Lower lobe of right lung (tissue), 2 donors: ENCODE measurements around the gene CHRNA7. TPM values are rescaled to one million over a fixed set of nuclear protein-coding genes. Genes with fewer than 3 reads are reported as not detected.
A peak's percentile ranks its signal among the peaks of the same experiment; 100 is the strongest.
"Not testable (repeated sequence)": the region's sequence is repeated elsewhere in the genome, so short reads cannot be mapped to it uniquely, and the experiment has no call there.

ENCODE experiments used
- ATAC-seq, 2 donors: fragments of 200-7000 bp; cut with Tn5 transposase; one replicate each; pipeline ENCODE4 v1.9.1; 2020 to 2022; ENCODE audit warnings: mild to moderate bottlenecking in 2 of 2, moderate library complexity in 2 of 2
- DNase-seq: peaks from one replicate; pipeline ENCODE4 v3.0.0-alpha.2; 2020
- H3K27ac ChIP-seq: fragments of 200-600 bp; one replicate; pipeline ENCODE4 v1.8.0; 2022
- H3K27me3 ChIP-seq: fragments of 200-600 bp; one replicate; pipeline ENCODE4 v1.8.0; 2022; ENCODE audit warnings: low read depth
- H3K36me3 ChIP-seq: fragments of 200-600 bp; one replicate; pipeline ENCODE4 v1.8.0; 2022; ENCODE audit warnings: mild to moderate bottlenecking
- H3K4me1 ChIP-seq: fragments of 200-600 bp; one replicate; pipeline ENCODE4 v1.8.0; 2022
- H3K4me3 ChIP-seq: fragments of 200-600 bp; one replicate; pipeline ENCODE4 v1.8.0; 2022; ENCODE audit warnings: mild to moderate bottlenecking
- H3K9me3 ChIP-seq: fragments of 200-600 bp; one replicate; pipeline ENCODE4 v1.8.0; 2022
- intact Hi-C: fragments of 100-400 bp; cut with DNase I; formaldehyde crosslinking; loops from one replicate; pipeline ENCODE4 v1.11.0; 2022
- total RNA-seq: library from RNA; stranded (reverse); fragmentation: NEBNext Ultra II Directional; extraction: Animal tissue kit (Norgen Biotek cat#: 25700); gene quantifications from one replicate; pipeline ENCODE4 v1.2.1, GENCODE V29; 2021
- TF ChIP-seq, protein P1 (sequence below): fragments of 200-600 bp; IDR thresholded peaks from one replicate; pipeline ENCODE4 v1.8.0; 2022; ENCODE audit warnings: antibody characterized with exemption, mild to moderate bottlenecking
- donor health status: DM: no; HTN: yes; CAD: no; lungs with severe emphysema.

CHRNA7 gene
- total RNA-seq, 1 donor from 2014 or later: 0.92 TPM

- no peak for ATAC-seq
- Histone ChIP-seq H3K4me3 (no peak overlapping the region), H3K9me3 (no peaks in the 10 kb centered on the region), H3K36me3 (no peaks in the 10 kb centered on the region), H3K4me1 (no peaks in the 10 kb centered on the region), H3K27ac (no peak overlapping the region), H3K27me3 (no peaks in the 10 kb centered on the region)
- DNase-seq: no peak
- intact Hi-C loops: no loop called here
- TF ChIP-seq, protein P1, sequence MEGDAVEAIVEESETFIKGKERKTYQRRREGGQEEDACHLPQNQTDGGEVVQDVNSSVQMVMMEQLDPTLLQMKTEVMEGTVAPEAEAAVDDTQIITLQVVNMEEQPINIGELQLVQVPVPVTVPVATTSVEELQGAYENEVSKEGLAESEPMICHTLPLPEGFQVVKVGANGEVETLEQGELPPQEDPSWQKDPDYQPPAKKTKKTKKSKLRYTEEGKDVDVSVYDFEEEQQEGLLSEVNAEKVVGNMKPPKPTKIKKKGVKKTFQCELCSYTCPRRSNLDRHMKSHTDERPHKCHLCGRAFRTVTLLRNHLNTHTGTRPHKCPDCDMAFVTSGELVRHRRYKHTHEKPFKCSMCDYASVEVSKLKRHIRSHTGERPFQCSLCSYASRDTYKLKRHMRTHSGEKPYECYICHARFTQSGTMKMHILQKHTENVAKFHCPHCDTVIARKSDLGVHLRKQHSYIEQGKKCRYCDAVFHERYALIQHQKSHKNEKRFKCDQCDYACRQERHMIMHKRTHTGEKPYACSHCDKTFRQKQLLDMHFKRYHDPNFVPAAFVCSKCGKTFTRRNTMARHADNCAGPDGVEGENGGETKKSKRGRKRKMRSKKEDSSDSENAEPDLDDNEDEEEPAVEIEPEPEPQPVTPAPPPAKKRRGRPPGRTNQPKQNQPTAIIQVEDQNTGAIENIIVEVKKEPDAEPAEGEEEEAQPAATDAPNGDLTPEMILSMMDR: no peak
Observed at GRCh38 chr15:32148833-32149555, 118.7 kb downstream of the CHRNA7 start.

- Histone ChIP-seq H3K36me3 (no peaks in the 10 kb centered on the region), H3K9me3 (no peaks in the 10 kb centered on the region), H3K27me3 (no peaks in the 10 kb centered on the region), H3K4me1 (no peaks in the 10 kb centered on the region), H3K27ac (no peak overlapping the region), H3K4me3 (no peak overlapping the region)
- no peak for ATAC-seq
- TF ChIP-seq, protein P1: no peak
- intact Hi-C loops: no loop called here
- DNase-seq: no peak
Observed at GRCh38 chr15:32152574-32152973, 122.3 kb downstream of the CHRNA7 start.

- H3K27ac ChIP-seq, intact Hi-C loops, H3K4me1 ChIP-seq, H3K9me3 ChIP-seq, H3K4me3 ChIP-seq, H3K27me3 ChIP-seq, H3K36me3 ChIP-seq, ATAC-seq, DNase-seq: not testable (repeated sequence)
Observed at GRCh38 chr15:32153868-32154623, 123.7 kb downstream of the CHRNA7 start.

- H3K36me3 ChIP-seq, H3K27ac ChIP-seq, H3K4me1 ChIP-seq, ATAC-seq, DNase-seq, H3K4me3 ChIP-seq, H3K27me3 ChIP-seq, H3K9me3 ChIP-seq, intact Hi-C loops: not testable (repeated sequence)
Observed at GRCh38 chr15:32162143-32162542, 131.8 kb downstream of the CHRNA7 start.

- H3K27ac ChIP-seq, H3K4me1 ChIP-seq, H3K27me3 ChIP-seq, H3K4me3 ChIP-seq, intact Hi-C loops, H3K9me3 ChIP-seq, ATAC-seq, H3K36me3 ChIP-seq, DNase-seq: not testable (repeated sequence)
Observed at GRCh38 chr15:32164065-32164464, 133.8 kb downstream of the CHRNA7 start.

DNA sequence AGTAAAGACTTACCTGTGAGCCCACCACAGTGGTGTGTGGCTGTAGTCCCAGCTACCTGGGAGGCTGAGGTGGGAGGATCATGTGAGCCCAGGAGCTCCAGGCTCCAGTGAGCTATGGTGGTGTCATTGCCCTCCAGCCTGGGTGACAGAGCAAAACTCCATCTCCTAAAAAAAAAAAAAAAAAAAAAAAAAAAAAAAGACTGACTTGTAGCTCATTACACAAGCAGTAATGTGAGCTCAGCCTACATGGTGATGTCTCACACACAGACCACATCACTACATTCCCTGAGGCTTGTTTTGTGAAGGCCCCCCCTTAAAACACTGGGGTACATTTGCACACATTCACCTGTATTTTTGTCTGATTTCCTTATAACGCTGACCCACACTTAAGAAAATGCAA lies 134.4 kb downstream of the CHRNA7 start:
- H3K9me3 ChIP-seq, H3K27ac ChIP-seq, H3K4me1 ChIP-seq, H3K36me3 ChIP-seq, DNase-seq, intact Hi-C loops, H3K27me3 ChIP-seq, H3K4me3 ChIP-seq, ATAC-seq: not testable (repeated sequence)

DNA sequence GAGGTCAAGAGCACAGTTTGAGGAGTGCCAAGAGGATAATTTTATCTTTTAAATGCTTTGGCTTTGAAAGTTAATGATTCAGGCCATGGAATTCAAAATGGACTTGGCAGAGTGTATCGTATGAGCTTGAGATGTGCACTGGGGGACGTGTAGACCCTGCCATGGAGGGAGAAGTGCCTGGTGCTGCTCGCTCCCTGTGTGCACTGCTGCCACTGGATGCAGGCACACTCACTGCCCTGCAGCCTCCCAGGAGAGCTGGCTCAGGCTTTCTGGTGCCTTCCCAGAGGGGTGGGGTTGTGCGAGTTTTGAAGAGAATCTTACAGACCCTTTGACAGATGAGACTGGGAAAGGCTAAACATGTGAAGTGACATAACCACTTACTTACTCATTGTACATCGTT lies 135.5 kb downstream of the CHRNA7 start:
- H3K36me3 ChIP-seq, DNase-seq, H3K4me1 ChIP-seq, H3K27me3 ChIP-seq, intact Hi-C loops, H3K27ac ChIP-seq, H3K9me3 ChIP-seq, H3K4me3 ChIP-seq: not testable (repeated sequence)
- peak; percentile 24 to 40 for ATAC-seq

- ATAC-seq, H3K9me3 ChIP-seq, H3K36me3 ChIP-seq, H3K4me3 ChIP-seq, intact Hi-C loops, H3K27ac ChIP-seq, DNase-seq, H3K4me1 ChIP-seq, H3K27me3 ChIP-seq: not testable (repeated sequence)
Observed at GRCh38 chr15:32166270-32166669, 136.0 kb downstream of the CHRNA7 start.

DNA sequence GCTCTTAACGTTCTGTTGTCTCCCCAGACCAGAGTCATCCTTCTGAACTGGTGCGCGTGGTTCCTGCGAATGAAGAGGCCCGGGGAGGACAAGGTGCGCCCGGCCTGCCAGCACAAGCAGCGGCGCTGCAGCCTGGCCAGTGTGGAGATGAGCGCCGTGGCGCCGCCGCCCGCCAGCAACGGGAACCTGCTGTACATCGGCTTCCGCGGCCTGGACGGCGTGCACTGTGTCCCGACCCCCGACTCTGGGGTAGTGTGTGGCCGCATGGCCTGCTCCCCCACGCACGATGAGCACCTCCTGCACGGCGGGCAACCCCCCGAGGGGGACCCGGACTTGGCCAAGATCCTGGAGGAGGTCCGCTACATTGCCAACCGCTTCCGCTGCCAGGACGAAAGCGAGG lies 137.6 kb downstream of the CHRNA7 start:
- H3K36me3 ChIP-seq, intact Hi-C loops, H3K9me3 ChIP-seq, H3K27ac ChIP-seq, H3K27me3 ChIP-seq, DNase-seq, H3K4me3 ChIP-seq, H3K4me1 ChIP-seq: not testable (repeated sequence)
- peak; percentile 21 to 54 for ATAC-seq

GRCh38 chr15:32180579-32180978 lies 150.3 kb downstream of the CHRNA7 start:
- H3K36me3 ChIP-seq, ATAC-seq, H3K4me1 ChIP-seq, DNase-seq, H3K4me3 ChIP-seq, H3K9me3 ChIP-seq, H3K27ac ChIP-seq, intact Hi-C loops, H3K27me3 ChIP-seq: not testable (repeated sequence)

- DNase-seq, ATAC-seq, intact Hi-C loops: not testable (repeated sequence)
Observed at GRCh38 chr15:32193780-32194179, 163.5 kb downstream of the CHRNA7 start.

GRCh38 chr15:32196206-32196605 lies 165.9 kb downstream of the CHRNA7 start:
- intact Hi-C loops, H3K4me1 ChIP-seq: not testable (repeated sequence)

More at GRCh38 chr15:32193780-32194179, 163.5 kb downstream of the CHRNA7 start:
- not testable (repeated sequence) for H3K36me3 ChIP-seq, H3K4me1 ChIP-seq, H3K9me3 ChIP-seq, H3K27ac ChIP-seq, H3K27me3 ChIP-seq, H3K4me3 ChIP-seq

More at GRCh38 chr15:32196206-32196605, 165.9 kb downstream of the CHRNA7 start:
- DNase-seq, H3K36me3 ChIP-seq, H3K27me3 ChIP-seq, H3K9me3 ChIP-seq, H3K27ac ChIP-seq, ATAC-seq, H3K4me3 ChIP-seq: not testable (repeated sequence)
